Measurements from ENCODE around the gene CIP2A. TPM values are rescaled to one million over a fixed set of nuclear protein-coding genes. Genes with fewer than 3 reads are reported as not detected.

Gene CIP2A
- total RNA-seq, 1 experiment from 2014 or later = 26.9 TPM

DNA sequence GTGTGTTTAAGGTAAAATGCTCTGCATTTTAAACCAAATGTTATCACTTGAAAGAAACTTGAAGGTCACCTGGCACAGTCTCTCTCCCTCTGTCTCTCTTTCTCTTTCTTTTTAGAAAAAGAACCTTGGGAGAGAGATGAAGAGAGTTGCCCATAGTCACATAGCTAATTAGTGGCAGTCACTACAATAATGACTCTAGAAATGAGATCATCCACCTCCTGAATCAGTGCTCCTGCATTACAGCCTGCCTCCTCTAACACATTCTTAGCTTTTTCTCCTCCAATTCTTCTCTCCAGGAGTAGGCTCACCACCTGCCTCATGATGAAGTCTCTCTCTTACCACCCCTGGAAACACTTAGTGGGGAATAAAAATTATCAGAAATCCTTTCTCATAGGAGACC, 81.3 kb downstream of the CIP2A start:
- TF ChIP-seq, protein P1, sequence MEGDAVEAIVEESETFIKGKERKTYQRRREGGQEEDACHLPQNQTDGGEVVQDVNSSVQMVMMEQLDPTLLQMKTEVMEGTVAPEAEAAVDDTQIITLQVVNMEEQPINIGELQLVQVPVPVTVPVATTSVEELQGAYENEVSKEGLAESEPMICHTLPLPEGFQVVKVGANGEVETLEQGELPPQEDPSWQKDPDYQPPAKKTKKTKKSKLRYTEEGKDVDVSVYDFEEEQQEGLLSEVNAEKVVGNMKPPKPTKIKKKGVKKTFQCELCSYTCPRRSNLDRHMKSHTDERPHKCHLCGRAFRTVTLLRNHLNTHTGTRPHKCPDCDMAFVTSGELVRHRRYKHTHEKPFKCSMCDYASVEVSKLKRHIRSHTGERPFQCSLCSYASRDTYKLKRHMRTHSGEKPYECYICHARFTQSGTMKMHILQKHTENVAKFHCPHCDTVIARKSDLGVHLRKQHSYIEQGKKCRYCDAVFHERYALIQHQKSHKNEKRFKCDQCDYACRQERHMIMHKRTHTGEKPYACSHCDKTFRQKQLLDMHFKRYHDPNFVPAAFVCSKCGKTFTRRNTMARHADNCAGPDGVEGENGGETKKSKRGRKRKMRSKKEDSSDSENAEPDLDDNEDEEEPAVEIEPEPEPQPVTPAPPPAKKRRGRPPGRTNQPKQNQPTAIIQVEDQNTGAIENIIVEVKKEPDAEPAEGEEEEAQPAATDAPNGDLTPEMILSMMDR (IDR thresholded peaks at IDR 0.05; ENCODE audit: insufficient read depth in 1 of 2, low read depth in 1 of 2, low read length in 1 of 2, severe bottlenecking in 1 of 2, unreplicated experiment in 1 of 2) = no peak
- no peaks in the 10 kb centered on the region for H3K4me1 Mint-ChIP-seq (ENCODE audit: low read depth, unreplicated experiment)
- Histone ChIP-seq H3K27me3 (replicated peaks; ENCODE audit: control insufficient read depth, insufficient read depth, low read length) (no peaks in the 10 kb centered on the region), H3K4me1 (no peaks in the 10 kb centered on the region), H3K36me3 (ENCODE audit: control insufficient read depth, insufficient read depth, low read length) (no peaks in the 10 kb centered on the region), H3K4me3 (ENCODE audit: low read depth, low read length) (no peak overlapping the region), H3K9me3 (no peaks in the 10 kb centered on the region)
- no peak overlapping the region for H3K27ac Mint-ChIP-seq (ENCODE audit: unreplicated experiment)
- ChIA-PET POLR2A (no interaction called here), CTCF (interaction anchor here (0.5 kb wide), 1 partner anchor 17 kb away, joined by 3 read pairs; no protein-coding TSS in a partner anchor)
- no peaks in the 10 kb centered on the region for H3K36me3 Mint-ChIP-seq (ENCODE audit: insufficient read depth, unreplicated experiment)
- no peaks in the 10 kb centered on the region for H3K9me3 Mint-ChIP-seq (ENCODE audit: unreplicated experiment)
- no peak for DNase-seq
- no peak overlapping the region for H3K4me3 Mint-ChIP-seq (ENCODE audit: unreplicated experiment)
- H3K27me3 Mint-ChIP-seq (ENCODE audit: insufficient read depth, unreplicated experiment) = peaks cover 7% of the 10 kb centered on the region
- no TSS peak for BruUV-seq (replicated peaks)
- intact Hi-C loops (cut with micrococcal nuclease; ENCODE audit: unreplicated experiment) = no loop called here

DNA sequence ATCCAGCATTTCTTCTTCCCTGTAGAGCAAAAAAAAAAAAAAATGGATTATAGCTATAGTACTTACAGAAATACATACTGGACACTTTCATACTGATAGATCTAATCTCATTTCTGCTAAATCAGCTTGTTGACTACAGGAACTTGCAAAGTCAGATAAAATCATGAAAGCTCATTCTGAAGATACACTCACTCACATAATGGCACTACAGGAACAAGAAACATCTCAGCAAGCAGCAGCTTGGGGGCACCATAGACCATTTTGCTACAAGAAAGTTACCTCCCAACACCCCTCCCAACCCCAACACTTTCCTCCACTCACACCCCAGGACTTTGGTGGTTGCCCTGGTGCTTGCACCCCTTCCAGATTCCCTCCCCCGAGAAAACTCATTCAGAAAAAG, 83.4 kb downstream of the CIP2A start:
- Histone ChIP-seq H3K36me3 (ENCODE audit: control insufficient read depth, insufficient read depth, low read length) (no peaks in the 10 kb centered on the region), H3K4me3 (ENCODE audit: low read depth, low read length) (no peak overlapping the region), H3K4me1 (no peaks in the 10 kb centered on the region), H3K9me3 (no peaks in the 10 kb centered on the region), H3K27me3 (replicated peaks; ENCODE audit: control insufficient read depth, insufficient read depth, low read length) (no peaks in the 10 kb centered on the region)
- no TSS peak for BruUV-seq (replicated peaks)
- H3K4me3 Mint-ChIP-seq (ENCODE audit: unreplicated experiment) = no peak overlapping the region
- no peaks in the 10 kb centered on the region for H3K9me3 Mint-ChIP-seq (ENCODE audit: unreplicated experiment)
- intact Hi-C loops (cut with micrococcal nuclease; ENCODE audit: unreplicated experiment) = no loop called here
- H3K27me3 Mint-ChIP-seq (ENCODE audit: insufficient read depth, unreplicated experiment) = peaks cover 7% of the 10 kb centered on the region
- no peaks in the 10 kb centered on the region for H3K36me3 Mint-ChIP-seq (ENCODE audit: insufficient read depth, unreplicated experiment)
- POLR2A ChIA-PET = no interaction called here
- no peak overlapping the region for H3K27ac Mint-ChIP-seq (ENCODE audit: unreplicated experiment)
- TF ChIP-seq, protein P1 (IDR thresholded peaks at IDR 0.05; ENCODE audit: insufficient read depth in 1 of 2, low read depth in 1 of 2, low read length in 1 of 2, severe bottlenecking in 1 of 2, unreplicated experiment in 1 of 2) = no peak
- CTCF ChIA-PET = no interaction called here
- H3K4me1 Mint-ChIP-seq (ENCODE audit: low read depth, unreplicated experiment) = no peaks in the 10 kb centered on the region
- no peak for DNase-seq

DNA sequence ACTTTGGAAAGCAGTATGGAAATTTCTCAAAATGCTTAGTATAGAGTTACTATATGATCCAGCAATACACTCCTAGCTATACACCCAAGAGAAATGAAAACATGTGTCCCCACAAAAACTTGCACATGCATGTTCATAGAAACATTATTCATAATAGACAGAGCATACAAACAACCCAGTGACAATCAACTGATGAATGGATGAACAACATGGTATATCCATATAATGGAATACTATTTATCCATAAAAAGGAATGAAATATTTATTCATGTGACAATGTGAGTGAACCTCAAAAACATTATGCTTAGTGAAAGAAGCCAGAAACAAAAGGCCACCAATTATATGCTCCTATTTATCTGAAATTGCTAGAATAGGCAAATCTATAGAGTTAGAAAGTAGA, 85.5 kb downstream of the CIP2A start:
- H3K36me3 ChIP-seq (ENCODE audit: control insufficient read depth, insufficient read depth, low read length) = no peaks in the 10 kb centered on the region
- no peaks in the 10 kb centered on the region for H3K9me3 ChIP-seq
- BruUV-seq (replicated peaks) = no TSS peak
- no peaks in the 10 kb centered on the region for H3K27me3 ChIP-seq (replicated peaks; ENCODE audit: control insufficient read depth, insufficient read depth, low read length)
- CTCF ChIA-PET = no interaction called here
- TF ChIP-seq, protein P1 (IDR thresholded peaks at IDR 0.05; ENCODE audit: insufficient read depth in 1 of 2, low read depth in 1 of 2, low read length in 1 of 2, severe bottlenecking in 1 of 2, unreplicated experiment in 1 of 2) = no peak
- no peaks in the 10 kb centered on the region for H3K9me3 Mint-ChIP-seq (ENCODE audit: unreplicated experiment)
- H3K4me3 Mint-ChIP-seq (ENCODE audit: unreplicated experiment) = no peak overlapping the region
- H3K27ac Mint-ChIP-seq (ENCODE audit: unreplicated experiment) = no peak overlapping the region
- no peaks in the 10 kb centered on the region for H3K4me1 ChIP-seq
- no peak overlapping the region for H3K4me3 ChIP-seq (ENCODE audit: low read depth, low read length)
- no peak for DNase-seq
- H3K36me3 Mint-ChIP-seq (ENCODE audit: insufficient read depth, unreplicated experiment) = no peaks in the 10 kb centered on the region
- intact Hi-C loops (cut with micrococcal nuclease; ENCODE audit: unreplicated experiment) = no loop called here
- H3K27me3 Mint-ChIP-seq (ENCODE audit: insufficient read depth, unreplicated experiment) = peaks cover 7% of the 10 kb centered on the region
- POLR2A ChIA-PET = no interaction called here
- H3K4me1 Mint-ChIP-seq (ENCODE audit: low read depth, unreplicated experiment) = no peaks in the 10 kb centered on the region

Measured in Caco-2 (cell line).